ENCODE measurements around the gene MYOZ2.
"Not testable (repeated sequence)": the region's sequence is repeated elsewhere in the genome, so short reads cannot be mapped to it uniquely, and the experiment has no call there.

MYOZ2 gene

DNA sequence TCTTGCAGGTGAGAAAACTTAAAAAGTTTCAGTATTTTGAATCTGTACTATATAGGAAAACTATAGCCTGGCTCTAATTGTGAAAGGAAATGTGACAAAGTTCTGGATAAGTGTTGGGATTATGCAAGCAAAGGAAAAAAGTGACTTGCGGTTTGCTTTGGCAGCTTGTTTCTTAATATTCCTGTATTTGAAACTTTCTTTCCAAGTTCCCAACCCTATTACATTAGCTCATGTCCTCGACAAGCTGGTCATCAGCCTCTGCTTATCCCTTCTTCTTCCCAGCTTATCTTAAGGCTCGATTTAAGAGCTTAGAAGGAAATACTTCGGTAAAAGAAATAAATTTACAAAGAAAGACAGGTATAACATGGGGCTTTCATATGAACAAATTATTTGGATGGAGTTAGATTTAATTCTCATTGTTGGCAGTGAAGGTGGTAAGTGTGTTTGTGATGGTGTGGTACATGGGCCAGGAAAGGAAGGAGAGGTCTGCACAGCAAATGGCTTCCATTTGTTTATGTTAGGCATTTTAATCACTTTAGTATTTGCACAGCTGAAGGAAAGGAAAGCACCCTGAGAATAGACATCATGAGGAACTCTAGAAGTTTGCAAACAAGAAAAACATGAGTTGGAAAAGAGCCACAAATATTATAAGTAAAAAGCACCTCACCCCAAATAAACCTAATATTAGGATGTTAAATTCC is 5.1 kb upstream of the MYOZ2 start:
- DNase-seq = no peak

DNA sequence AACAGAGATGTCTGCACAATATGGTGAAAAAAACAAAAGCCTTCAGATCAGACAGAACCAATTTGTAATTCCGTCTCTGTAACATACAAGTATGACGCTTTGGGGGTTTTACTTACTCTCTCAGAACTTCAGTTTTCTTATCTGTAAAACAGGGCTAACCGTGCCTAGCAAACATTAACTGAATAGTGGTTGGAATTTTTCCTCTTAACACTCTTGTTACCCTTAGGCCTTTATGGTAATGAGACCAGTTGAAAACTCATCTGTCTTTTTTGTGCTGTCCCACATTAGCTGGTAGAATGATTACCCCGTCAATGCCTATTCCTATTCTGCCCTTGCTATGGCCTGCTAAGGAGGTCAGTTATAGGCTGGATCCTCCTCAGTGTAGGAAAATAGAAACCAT is 4.5 kb upstream of the MYOZ2 start:
- no peak for DNase-seq

DNA sequence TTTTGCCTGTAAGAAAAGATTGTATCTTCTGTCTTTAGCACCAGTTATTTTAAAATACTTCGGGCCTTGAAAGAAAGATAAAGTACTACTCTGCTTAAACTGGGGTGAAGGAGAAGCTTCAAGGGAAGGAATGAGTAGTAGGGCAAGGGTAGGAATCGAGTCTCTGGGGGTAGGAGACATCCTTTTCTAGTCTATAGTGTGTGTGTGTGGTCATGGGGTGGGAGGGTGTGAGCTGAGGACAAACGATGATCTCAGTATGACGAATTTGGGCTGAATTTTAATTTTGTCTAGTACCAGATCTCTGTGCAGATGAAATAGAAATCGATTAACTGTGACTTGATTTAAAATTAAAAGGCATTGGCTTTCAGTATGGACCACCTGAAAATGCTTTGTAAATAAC is 3.3 kb upstream of the MYOZ2 start:
- no peak for DNase-seq

DNA sequence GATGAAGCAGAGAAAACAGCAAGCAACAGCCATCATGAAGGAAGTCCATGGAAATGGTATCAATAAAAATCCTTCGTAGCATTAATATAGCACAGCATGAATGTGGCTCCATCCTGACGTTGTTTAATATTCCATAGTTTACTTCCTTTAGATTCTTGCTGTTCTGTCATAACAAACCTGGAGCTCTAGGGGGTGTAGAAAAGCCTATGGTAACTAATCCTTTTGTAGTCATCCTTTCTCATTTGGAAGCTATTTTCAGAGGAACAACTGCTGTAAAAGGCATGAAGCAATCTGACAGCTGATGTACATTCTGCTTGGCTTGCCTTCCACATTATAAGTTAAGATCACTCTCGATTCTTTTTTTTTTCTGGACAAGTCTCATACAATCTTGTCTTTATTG is 914 bp downstream of the MYOZ2 start:
- DNase-seq = no peak

DNA sequence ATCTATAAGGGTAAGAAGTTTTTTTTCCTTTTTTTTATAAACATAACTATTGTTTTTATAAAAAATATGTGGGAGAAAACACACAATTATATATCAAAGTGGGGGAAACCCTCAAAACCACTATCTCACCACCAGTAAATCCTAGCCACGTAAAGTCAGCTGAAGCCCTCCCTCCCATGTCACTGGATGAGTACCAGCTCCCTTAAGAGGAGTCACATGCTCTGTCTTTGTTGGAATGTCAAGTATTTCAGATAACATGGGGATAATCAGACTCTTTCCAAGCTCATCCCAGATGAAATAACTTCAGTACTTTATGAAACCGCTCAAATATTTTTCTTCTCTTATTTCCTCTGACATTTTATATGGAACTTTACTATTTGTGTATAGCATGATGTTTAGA is 2.4 kb downstream of the MYOZ2 start:
- DNase-seq = no peak

DNA sequence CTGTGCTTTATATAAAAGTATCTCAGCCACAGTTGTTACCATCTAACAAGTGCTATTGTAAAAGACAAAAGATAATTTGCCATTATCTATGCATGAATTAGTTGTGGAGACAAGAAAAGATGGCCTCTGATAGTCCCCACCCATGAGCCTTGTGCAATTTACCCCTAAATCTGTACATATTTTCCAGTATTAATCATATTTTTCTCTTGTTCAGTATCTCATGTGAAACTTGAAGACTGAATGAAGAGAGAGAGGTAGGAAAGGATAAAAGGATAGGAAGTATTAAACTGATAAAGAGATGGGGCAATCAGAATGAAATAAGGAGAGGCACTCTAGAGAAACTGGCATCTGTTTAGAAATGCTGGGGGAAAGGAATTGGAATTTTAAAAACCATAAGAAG is 3.7 kb downstream of the MYOZ2 start:
- DNase-seq = no peak

DNA sequence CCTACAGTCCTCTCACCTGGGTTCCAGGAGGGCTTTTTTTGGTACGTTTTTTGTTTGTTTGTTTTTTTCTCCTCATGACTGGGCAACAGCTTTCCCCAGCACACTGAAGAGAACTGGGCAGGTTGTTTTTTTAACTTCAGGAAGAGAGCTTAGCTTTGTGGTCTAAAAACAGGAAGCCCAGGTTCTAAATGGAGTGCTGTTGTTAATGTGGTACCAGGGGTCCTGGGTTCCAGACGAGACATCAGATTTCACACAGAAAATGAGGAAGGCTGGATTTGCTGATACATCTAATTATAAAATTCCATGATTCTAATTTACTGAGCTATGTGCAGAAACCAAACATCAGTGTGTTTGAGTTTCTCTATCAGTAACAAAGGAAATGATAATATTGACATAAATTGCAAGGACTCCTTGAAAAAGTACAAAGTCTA is 4.2 kb downstream of the MYOZ2 start:
- no peak for DNase-seq

DNA sequence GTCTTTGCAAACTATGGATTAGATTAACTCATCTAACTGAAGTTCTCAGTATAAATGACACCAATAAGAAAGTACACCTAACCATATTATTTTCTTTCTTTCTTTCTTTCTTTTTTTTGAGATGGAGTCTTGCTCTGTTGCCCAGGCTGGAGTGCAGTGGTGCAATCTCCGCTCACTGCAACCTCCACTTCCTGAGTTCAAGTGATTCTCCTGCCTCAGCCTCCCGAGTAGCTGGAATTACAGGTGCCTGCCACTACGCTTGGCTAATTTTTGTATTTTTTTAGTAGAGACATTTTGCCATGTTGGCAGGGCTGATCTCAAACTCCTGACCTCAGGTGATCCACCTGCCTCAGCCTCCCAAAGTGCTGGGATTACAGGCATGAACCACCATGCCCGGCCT is 5.7 kb downstream of the MYOZ2 start:
- not testable (repeated sequence) for DNase-seq

DNA sequence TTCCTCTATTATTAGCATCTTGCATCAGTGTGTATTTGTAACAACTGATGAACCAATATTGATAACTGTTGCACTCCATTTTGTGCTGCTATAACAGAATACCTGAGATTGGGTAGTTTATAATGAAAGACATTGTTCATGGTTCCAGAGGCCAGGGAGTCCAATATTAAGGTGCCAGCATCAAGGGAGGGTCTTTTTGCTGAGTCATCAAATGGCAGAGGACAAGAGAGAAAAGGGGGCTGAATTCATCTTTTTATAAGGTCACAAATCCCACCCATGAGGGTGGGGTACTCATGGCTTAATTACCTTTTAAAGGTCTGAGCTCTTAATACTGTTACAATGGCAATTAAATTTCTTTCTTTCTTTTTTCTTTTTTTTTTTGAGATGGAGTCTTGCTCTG is 7.2 kb downstream of the MYOZ2 start:
- no peak for DNase-seq

DNA sequence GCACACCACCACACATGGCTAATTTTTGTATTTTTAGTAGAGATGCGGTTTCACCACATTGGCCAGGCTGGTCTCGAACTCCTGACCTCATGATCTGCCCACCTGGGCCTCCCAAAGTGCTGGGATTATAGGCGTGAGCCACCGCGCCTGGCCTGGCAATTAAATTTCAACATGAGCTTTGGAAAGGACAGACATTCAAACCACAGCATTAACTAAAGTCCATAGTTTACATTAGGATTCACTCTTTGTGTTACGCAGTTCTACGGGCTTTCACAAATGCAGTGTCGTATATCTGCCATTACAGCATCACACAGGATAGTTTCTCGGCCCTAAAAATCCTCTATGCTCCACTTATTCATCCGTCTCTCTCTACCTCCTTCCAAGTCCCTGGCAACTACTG is 7.7 kb downstream of the MYOZ2 start:
- DNase-seq = not testable (repeated sequence)

DNA sequence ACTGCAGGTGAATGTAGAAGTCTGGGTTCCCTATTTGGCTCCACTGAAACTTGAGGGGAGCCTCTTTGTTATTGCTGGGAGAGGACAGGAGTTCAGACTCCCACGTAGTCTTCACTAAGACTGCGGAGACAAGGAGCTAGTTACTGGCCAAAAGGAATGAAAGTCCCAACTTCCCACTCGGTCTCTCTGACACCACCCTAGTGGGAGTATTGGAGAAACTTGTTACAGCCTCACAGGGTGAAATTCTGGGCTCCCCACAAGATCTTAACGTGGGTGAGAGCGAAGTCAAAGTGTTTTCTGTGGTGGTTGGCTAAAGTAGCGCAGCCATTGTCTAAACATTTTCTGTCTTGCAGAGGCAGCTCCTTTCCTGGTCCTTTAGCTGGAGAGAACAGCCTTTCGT is 13.5 kb downstream of the MYOZ2 start:
- DNase-seq = no peak

DNA sequence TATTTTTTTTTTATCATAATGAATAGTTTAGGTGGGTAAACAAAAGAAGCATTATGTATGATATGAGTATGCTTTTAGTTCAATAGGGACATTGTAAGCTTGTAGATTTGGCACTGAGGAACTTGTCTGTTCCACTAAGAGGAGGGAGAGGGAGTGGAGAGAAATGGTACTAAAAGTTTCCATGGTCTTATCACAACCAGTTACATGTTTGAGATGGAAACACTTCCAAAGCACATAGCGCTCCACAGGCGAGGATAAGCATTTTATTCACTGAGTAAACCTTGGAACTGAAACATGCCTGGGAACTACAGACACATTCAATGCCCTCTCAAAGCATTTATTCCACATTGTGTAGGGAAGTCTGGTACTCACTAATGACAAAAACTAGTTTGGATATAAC is 15.5 kb downstream of the MYOZ2 start:
- DNase-seq = no peak

DNA sequence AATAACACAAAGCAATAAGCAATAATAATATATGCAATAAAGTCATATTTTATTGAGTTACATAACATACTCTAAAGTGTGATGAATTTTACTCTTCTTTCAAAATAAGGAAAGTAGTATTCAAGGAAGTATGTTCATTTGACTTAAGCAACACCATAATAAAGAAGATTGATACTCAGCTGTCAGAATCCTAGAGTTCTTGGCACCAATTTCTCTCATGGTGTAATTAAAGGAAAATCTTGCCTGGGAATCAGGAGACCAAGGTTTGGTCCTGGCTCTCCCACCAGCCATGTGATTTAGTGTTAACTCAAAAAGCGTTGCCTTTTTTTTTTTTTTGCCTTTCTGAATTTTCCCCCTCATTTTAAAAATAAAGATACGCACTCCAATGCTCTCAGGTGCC is 17.1 kb downstream of the MYOZ2 start:
- DNase-seq = no peak

DNA sequence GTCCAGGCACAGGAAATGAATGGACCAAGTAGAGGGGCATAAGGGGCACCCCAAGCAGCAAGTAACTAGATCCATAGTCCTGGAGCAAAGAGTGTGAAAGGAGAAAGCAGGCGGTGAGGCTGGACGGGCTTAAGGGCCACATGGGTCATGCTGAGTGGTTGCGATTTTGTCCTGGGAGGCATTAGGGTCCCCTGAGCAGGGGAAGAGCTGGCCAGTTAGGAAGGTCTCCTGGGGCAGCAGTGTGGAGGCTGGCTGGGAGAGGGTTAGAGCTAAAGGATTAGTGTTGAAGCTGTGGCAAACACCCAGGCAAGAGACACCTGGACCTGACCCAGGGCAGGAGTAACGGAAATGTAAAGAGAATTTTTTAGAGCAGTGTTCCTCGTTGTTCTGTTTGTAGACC is 26.5 kb downstream of the MYOZ2 start:
- no peak for DNase-seq

DNA sequence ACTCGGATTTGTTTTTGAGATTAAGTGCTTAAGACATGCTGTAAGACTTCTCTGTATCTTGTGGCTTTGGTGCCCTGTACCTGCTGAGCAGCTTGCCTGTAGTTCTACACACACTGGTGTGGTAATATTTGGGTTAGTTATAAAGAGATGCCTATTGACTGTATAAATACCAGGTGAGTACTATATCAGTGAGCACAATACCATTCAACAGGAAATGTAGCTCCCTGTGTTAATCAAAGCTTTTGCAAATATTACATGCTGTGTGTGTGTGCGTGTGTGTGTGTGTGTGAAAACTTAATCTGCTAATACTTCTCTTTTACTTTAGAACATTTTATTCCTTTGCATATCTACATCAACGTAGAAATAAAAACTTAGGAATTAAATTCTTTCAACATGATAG is 30.1 kb downstream of the MYOZ2 start:
- no peak for DNase-seq

DNA sequence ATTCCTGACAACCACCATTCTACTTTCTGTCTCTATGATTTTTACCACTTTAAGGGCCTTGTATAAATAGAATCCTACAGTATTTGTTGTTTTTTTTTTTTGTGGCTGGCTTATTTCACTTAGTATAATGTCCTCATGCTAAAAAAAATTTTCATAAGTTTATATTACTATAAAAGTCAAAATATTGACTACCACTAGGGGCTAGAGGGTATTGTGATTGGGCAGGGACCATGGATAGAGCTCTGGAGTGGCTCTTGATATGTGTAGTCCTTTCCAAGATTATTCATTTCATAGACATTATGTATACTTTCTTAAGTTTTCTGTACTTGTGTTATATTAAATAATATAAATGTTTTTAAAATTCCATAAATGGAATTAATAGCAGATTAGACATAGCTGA is 34.6 kb downstream of the MYOZ2 start:
- no peak for DNase-seq

DNA sequence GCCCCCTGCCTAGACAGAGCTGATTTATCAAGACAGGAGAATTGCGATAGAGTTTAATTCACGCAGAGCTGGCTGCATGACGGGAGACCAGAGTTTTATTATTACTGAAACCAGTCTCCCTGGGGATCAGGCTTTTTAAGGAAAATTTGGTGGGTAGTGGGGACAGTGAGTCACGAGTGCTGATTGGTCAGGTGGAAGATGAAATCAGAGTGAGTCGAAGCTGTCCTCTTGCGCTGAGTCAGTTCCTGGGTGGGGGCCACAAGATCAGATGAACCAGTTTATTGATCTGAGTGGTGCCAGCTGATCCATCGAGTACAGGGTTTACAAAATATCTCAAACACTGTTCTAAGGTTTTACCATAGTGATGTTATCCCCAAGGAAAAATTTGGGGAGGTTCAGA is 36.6 kb downstream of the MYOZ2 start:
- no peak for DNase-seq

DNA sequence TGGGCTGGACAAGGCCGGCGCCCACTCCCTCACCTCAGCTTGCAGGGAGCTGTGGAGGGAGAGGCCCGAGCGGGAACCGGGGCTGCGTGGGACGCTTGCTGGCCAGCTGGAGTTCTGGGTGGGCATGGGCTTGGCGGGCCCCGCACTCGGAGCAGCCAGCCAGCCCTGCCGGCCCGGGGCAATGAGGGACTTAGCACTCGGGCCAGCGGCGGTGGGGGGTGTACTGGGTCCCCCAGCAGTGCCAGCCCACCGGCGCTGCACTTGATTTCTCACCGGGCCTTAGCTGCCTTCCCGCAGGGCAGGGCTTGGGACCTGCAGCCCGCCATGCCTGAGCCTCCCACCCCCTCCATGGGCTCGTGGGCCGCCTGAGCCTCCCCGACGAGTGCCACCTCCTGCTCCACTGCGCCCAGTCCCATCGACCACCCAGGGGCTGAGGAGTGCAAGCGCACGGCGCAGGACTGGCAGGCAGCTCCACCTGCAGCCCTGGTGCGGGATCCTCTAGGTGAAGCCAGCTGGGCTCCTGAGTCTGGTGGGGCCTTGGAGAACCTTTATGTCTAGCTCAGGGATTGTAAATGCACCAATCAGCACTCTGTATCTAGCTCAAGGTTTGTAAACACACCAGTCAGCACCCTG is 38.2 kb downstream of the MYOZ2 start:
- not testable (repeated sequence) for DNase-seq

DNA sequence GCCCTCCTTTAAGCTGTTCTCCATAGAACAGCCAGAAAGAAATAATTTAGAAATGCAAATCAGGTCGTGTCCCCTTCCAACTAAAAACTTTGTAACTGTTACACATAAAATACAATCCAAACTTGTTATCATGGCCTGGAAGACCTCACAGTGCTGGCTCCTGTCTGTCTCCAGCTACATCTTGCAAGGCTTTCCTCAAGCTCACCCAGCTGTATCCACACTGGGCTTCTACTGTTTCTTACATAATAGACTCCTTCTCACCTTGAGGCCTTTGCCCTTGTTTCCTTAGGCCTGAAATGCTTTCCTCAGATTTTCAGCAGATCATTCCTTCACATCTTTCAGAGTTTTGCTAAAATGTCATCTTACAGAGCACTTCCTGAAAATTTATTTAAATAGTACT is 43.4 kb downstream of the MYOZ2 start:
- no peak for DNase-seq

DNA sequence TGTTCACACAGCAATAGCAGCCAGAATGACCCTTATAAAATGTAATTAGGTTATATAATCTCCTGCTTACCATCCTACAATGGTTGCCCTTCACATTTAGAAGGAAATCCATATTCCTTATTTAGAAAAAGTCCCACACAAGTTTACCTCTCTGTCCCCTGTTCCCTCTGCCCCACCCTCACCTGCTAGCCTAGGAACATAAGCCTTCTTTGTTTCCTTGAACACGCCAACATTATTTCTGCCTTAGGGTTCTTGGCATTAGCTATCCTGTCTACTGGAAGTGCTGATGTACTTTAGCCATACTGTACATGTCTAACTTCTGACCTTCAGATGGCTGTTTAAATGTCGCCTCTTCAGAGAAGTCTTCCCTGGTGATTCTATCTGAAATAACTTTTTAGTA is 48.5 kb downstream of the MYOZ2 start:
- DNase-seq = no peak

DNA sequence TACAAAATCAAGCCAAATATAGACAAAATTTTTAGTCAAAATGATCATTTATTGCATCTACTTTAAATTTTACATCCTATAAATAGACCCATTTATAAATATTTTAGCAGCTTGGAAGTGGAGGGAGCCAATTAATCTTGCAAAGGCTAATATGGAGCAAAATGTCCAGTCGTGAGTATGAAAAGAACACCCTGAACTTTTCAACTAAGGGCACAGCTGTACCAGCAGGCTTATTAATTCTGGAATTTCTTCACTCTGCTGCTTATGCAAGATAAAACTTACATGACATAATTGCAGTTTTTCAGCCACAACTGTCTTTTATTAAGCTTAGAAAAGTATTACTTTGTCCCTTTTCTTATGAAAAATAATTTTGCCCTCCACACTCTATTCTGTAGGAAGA is 54.0 kb downstream of the MYOZ2 start:
- no peak for DNase-seq

DNA sequence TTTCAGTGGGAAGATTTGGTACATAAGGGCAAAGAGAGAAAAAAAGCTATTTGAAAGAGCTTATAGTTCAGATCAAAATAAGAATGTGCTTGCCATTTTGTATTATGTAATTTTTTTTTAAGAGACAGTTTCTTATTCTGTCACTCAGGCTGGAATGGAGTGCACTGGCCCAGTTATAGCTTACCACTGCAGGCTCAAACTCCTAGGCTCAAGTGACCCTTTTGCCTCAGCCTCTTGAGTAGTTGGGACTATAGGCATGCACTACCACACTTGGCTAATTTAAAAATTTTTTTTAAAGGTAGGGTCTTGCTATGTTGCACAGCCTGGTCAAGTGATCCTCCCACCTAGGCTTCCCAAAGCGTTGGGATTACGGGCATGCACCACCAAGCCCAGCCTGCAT is 54.7 kb downstream of the MYOZ2 start:
- no peak for DNase-seq

DNA sequence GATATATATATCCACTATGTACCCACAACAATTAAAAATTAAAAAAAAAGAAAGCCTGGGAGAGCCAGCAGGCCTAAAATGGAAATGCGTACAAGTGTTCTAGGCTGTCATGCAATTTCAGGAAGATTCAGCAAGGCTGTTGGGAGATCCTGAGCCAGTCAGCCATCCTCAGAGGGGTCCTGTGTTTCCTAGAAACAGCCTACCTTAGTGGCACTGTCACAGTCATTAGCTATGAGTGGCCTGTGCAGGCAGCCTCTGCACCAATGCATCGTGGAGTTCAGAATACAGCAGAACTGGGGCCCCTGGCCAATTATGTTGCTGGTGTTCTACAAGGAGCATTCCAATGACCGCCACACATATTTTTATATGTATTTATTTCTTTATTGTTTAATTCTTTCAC is 55.9 kb downstream of the MYOZ2 start:
- no peak for DNase-seq

DNA sequence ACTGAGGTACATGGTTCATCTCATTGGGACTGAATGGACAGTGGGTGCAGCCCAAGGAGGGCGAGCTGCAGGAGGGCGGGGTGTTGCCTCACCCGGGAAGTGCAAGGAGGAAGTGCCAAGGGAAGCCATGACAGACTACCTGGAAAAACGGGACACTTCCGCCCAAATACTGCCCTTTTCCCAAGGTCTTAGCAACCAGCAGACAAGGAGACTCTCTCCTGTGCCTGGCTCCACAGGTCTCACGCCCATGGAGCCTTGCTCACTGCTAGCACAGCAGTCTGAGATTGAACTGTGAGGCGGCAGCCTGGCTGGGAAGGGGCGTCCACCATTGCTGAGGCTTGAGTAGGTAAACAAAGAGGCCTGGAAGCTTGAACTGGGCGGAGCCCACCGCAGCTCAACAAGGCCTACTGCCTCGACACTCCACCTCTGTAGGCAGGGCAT is 62.2 kb downstream of the MYOZ2 start:
- no peak for DNase-seq

DNA sequence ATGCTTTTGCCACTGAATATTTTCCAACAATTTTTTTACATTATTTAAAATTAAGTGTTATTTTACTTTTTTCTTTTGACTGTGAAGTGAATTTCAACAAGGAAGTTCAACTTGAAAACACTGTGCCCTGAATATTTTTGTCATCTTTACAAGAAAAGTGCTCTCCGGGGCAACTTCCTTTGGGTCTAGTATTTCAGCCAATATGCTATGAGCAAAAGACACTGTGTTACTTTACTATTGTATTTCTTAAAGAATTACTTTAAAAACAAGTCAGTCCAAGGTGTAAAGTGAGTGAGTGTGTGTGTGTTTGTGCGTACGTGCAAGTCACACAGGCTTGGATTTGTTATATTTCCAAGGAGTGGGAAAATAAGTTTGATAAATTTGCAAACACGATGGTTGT is 69.3 kb downstream of the MYOZ2 start:
- DNase-seq = no peak
